HCT116 (cell line): Measurements from ENCODE around the gene ZSCAN5B. TPM values are rescaled to one million over a fixed set of nuclear protein-coding genes. Genes with fewer than 3 reads are reported as not detected.

Experiments
- ATAC-seq: fragments of 200-7000 bp; cut with Tn5 transposase; 2 replicates; pipeline ENCODE4 v1.9.1; 2020; ENCODE audit warnings: mild to moderate bottlenecking, moderate library complexity
- BruUV-seq: library from RNA; stranded (reverse); fragments of 400-500 nt; replicated peaks from 2 replicates; lab custom pipeline; 2021; lab: Mats Ljungman, UMichigan
- CTCF ChIA-PET: fragments of 300-600 bp; sonication (Branson Sonifier 250); formaldehyde crosslinking; loops from one replicate; lab custom pipeline; 2021; ENCODE audit warnings: antibody characterized with exemption; lab: Charles Lee
- POLR2A ChIA-PET: fragments of 300-600, 350-600 bp; sonication (Branson Sonifier 250); formaldehyde crosslinking; loops from one replicate; lab custom pipeline; 2021; ENCODE audit warnings: antibody characterized with exemption; lab: Charles Lee
- RAD21 ChIA-PET, 2 experiments: fragments of 300-600 bp; sonication (Branson Sonifier 250); formaldehyde crosslinking; loops; one replicate each; lab custom pipeline; 2023; ENCODE audit warnings: low total read pairs in 2 of 2; ENCODE audit not compliant: uncharacterized antibody in 2 of 2, unreplicated experiment in 2 of 2, low non-redundant PET in 1 of 2; lab: Charles Lee
- DNase-seq: peaks from one replicate; pipeline ENCODE4 v3.0.0-alpha.2; 2010; ENCODE audit warnings: low read depth, low spot score
- H2AFZ ChIP-seq: fragments of 200-600 bp; shearing (Covaris generic), sonication (generic); 2 replicates; pipeline ENCODE4 v1.6.1; 2017; ENCODE audit warnings: low read depth, mixed run types, mixed read lengths, antibody characterized with exemption, low read length; ENCODE audit not compliant: poor library complexity, severe bottlenecking
- H3K27ac ChIP-seq: 2 replicates; pipeline ENCODE4 v1.5.1; 2012; ENCODE audit warnings: low read depth, low read length
- H3K27me3 ChIP-seq: fragments of 200-600 bp; sonication (generic); 2 replicates; pipeline ENCODE4 v1.6.1; 2016; ENCODE audit warnings: mixed run types, low read length, mixed read lengths; ENCODE audit not compliant: insufficient read depth
- H3K36me3 ChIP-seq, 2 experiments: fragments of 200-500 bp in 1 of 2; fragments of 200-600 bp in 1 of 2; sonication (Bioruptor generic) in 1 of 2; sonication (generic) in 1 of 2; 2 replicates each; pipeline versions ENCODE4 v1.5.1 to v1.6.1; 2014 to 2016; ENCODE audit warnings: low read length in 2 of 2, inconsistent platforms in 1 of 2, mixed read lengths in 1 of 2, mixed run types in 1 of 2; ENCODE audit not compliant: insufficient read depth in 2 of 2, control insufficient read depth in 1 of 2
- H3K4me1 ChIP-seq, 2 experiments: fragments of 200-600 bp in 1 of 2; sonication (generic) in 1 of 2; 2 replicates each; pipeline versions ENCODE4 v1.5.1 to v1.6.1; 2012 to 2017; ENCODE audit warnings: low read length in 2 of 2, inconsistent platforms in 1 of 2, mild to moderate bottlenecking in 1 of 2, mixed read lengths in 1 of 2, mixed run types in 1 of 2, moderate library complexity in 1 of 2; ENCODE audit not compliant: insufficient read depth in 2 of 2, control insufficient read depth in 1 of 2
- H3K4me2 ChIP-seq: fragments of 200-600 bp; sonication (generic); 2 replicates; pipeline ENCODE4 v1.6.1; 2017; ENCODE audit warnings: mixed run types, low read length, mixed read lengths
- H3K4me3 ChIP-seq, 2 experiments: fragments of 200-600 bp in 1 of 2; sonication (generic) in 1 of 2; replicated peaks in 1 of 2; 2 replicates each; pipeline ENCODE4 v1.5.1; 2011 to 2016; ENCODE audit warnings: low read length in 2 of 2, control low read depth in 1 of 2, low read depth in 1 of 2, mild to moderate bottlenecking in 1 of 2, mixed read lengths in 1 of 2, mixed run types in 1 of 2
- H3K79me2 ChIP-seq: fragments of 200-600 bp; sonication (generic); 2 replicates; pipeline ENCODE4 v1.6.1; 2017; ENCODE audit warnings: mild to moderate bottlenecking, mixed run types, low read length, moderate library complexity, mixed read lengths; ENCODE audit not compliant: insufficient read depth
- H3K9ac ChIP-seq: fragments of 200-600 bp; sonication (generic); 2 replicates; pipeline ENCODE4 v1.6.1; 2016; ENCODE audit warnings: low read length, mixed read lengths
- H3K9me2 ChIP-seq: fragments of 200-600 bp; sonication (generic), shearing (Covaris generic); 2 replicates; pipeline ENCODE4 v1.6.1; 2017; ENCODE audit warnings: mixed run types, mild to moderate bottlenecking, moderate library complexity; ENCODE audit not compliant: insufficient read depth
- H3K9me3 ChIP-seq, 2 experiments: fragments of 200-500 bp in 1 of 2; fragments of 200-600 bp in 1 of 2; sonication (Bioruptor generic) in 1 of 2; sonication (generic) in 1 of 2; 2 replicates each; pipeline ENCODE4 v1.6.1; 2014 to 2017; ENCODE audit warnings: low read length in 2 of 2, mixed read lengths in 2 of 2, inconsistent platforms in 1 of 2, low read depth in 1 of 2, mild to moderate bottlenecking in 1 of 2, mixed run types in 1 of 2, moderate library complexity in 1 of 2; ENCODE audit not compliant: control insufficient read depth in 1 of 2, insufficient read depth in 1 of 2
- H4K20me1 ChIP-seq: fragments of 200-600 bp; sonication (generic), shearing (Covaris generic); 2 replicates; pipeline ENCODE4 v1.6.1; 2017; ENCODE audit warnings: mixed run types, mild to moderate bottlenecking, moderate library complexity; ENCODE audit not compliant: insufficient read depth
- CBX3 ChIP-seq: IDR thresholded peaks from 2 replicates; pipeline ENCODE4 v1.6.1; 2012; ENCODE audit warnings: low read depth
- CEBPB ChIP-seq: IDR thresholded peaks from 2 replicates; pipeline ENCODE4 v1.6.1; 2012; ENCODE audit warnings: low read depth
- ELF1 ChIP-seq: IDR thresholded peaks from 2 replicates; pipeline ENCODE4 v1.6.1; 2012; ENCODE audit warnings: low read depth, borderline replicate concordance
- EZH2 ChIP-seq: fragments of 200-600 bp; sonication (generic); IDR thresholded peaks from 2 replicates; pipeline ENCODE4 v1.6.1; 2017; ENCODE audit warnings: antibody characterized with exemption, mixed run types
- EZH2phosphoT487 ChIP-seq: fragments of 200-600 bp; IDR thresholded peaks from 2 replicates; pipeline ENCODE4 v1.6.1; 2018; ENCODE audit warnings: antibody characterized with exemption, borderline replicate concordance
- JUND ChIP-seq: IDR thresholded peaks from 2 replicates; pipeline ENCODE4 v1.6.1; 2012
- POLR2A ChIP-seq: IDR thresholded peaks from 2 replicates; pipeline ENCODE4 v1.7.0; 2011; ENCODE audit warnings: borderline replicate concordance; ENCODE audit not compliant: insufficient read depth, insufficient read length; ENCODE audit errors: extremely low read depth
- RAD21 ChIP-seq: IDR thresholded peaks from 2 replicates; pipeline ENCODE4 v1.6.1; 2012; ENCODE audit warnings: low read depth, mild to moderate bottlenecking
- SIN3A ChIP-seq: IDR thresholded peaks from 2 replicates; pipeline ENCODE4 v1.6.1; 2012; ENCODE audit warnings: low read depth
- SP1 ChIP-seq: IDR thresholded peaks from 2 replicates; pipeline ENCODE4 v1.6.1; 2012; ENCODE audit warnings: low read depth
- SRF ChIP-seq: IDR thresholded peaks from 2 replicates; pipeline ENCODE4 v1.6.1; 2012; ENCODE audit warnings: low read depth
- YY1 ChIP-seq: IDR thresholded peaks from 2 replicates; pipeline ENCODE4 v1.6.1; 2011; ENCODE audit warnings: low read length, low read depth, moderate library complexity, mild to moderate bottlenecking; ENCODE audit not compliant: insufficient replicate concordance; ENCODE audit errors: extremely low read depth
- ZNF274 ChIP-seq: fragments of 200-500 bp; sonication (Bioruptor generic); IDR thresholded peaks from 2 replicates; pipeline ENCODE4 v1.6.1; 2014; ENCODE audit warnings: mild to moderate bottlenecking, low read depth, low read length, inconsistent platforms
- intact Hi-C: fragments of 100-400 bp; cut with micrococcal nuclease; formaldehyde crosslinking; loops from 2 replicates; pipeline ENCODE4 v1.10.0; 2022
- total RNA-seq: library from RNA; stranded (reverse); gene quantifications from one replicate; pipeline ENCODE4 v1.2.1, GENCODE V29; 2021; ENCODE audit not compliant: unreplicated experiment
- TF ChIP-seq, protein P1 (sequence below), 3 experiments: fragments of 200-600 bp in 1 of 3; sonication (generic) in 1 of 3; IDR thresholded peaks in 2 of 3; conservative IDR thresholded peaks in 1 of 3; 2 replicates each; pipeline ENCODE4 v1.5.1; 2012 to 2017; ENCODE audit warnings: low read depth in 2 of 3, low read length in 2 of 3, antibody characterized with exemption in 1 of 3, borderline replicate concordance in 1 of 3, control low read depth in 1 of 3, mild to moderate bottlenecking in 1 of 3, mixed read lengths in 1 of 3, mixed run types in 1 of 3, moderate library complexity in 1 of 3; ENCODE audit not compliant: insufficient read depth in 1 of 3
- TF ChIP-seq, protein P2 (sequence below): IDR thresholded peaks from 2 replicates; pipeline ENCODE4 v1.6.1; 2012

ZSCAN5B gene
- total RNA-seq, 1 experiment from 2014 or later = not detected

DNA sequence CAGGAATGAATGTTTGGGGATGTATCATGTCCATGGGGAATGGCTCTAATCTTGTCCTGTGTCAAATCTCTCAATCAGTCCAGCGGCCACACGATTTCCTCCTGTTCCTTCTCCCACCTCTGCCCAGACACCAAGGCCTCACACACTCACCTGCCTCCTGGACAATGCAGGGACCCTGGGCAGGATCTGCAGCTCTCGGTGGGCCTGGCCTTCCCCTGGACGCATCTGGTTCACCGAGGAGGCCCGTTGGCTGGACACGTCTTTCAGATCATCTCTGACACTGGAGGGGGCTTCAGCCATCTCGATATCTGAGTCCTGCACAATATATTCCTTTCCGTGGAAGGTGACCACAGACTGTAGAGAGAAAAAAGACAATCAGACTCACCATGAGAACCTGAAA, 25.9 kb upstream of the ZSCAN5B start:
- no peaks in the 10 kb centered on the region for H3K36me3 ChIP-seq
- no peak overlapping the region for H3K4me2 ChIP-seq
- BruUV-seq = no TSS peak
- intact Hi-C loops = no loop called here
- H3K9me3 ChIP-seq = no peaks in the 10 kb centered on the region
- H3K4me3 ChIP-seq = no peak overlapping the region
- H3K27me3 ChIP-seq = no peaks in the 10 kb centered on the region
- DNase-seq (no peak), ATAC-seq (no peak)
- no peaks in the 10 kb centered on the region for H3K79me2 ChIP-seq
- no peaks in the 10 kb centered on the region for H4K20me1 ChIP-seq
- H3K4me1 ChIP-seq = no peaks in the 10 kb centered on the region
- H3K9me2 ChIP-seq = no peaks in the 10 kb centered on the region
- no peak overlapping the region for H2AFZ ChIP-seq
- TF ChIP-seq, protein P1, sequence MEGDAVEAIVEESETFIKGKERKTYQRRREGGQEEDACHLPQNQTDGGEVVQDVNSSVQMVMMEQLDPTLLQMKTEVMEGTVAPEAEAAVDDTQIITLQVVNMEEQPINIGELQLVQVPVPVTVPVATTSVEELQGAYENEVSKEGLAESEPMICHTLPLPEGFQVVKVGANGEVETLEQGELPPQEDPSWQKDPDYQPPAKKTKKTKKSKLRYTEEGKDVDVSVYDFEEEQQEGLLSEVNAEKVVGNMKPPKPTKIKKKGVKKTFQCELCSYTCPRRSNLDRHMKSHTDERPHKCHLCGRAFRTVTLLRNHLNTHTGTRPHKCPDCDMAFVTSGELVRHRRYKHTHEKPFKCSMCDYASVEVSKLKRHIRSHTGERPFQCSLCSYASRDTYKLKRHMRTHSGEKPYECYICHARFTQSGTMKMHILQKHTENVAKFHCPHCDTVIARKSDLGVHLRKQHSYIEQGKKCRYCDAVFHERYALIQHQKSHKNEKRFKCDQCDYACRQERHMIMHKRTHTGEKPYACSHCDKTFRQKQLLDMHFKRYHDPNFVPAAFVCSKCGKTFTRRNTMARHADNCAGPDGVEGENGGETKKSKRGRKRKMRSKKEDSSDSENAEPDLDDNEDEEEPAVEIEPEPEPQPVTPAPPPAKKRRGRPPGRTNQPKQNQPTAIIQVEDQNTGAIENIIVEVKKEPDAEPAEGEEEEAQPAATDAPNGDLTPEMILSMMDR (IDR thresholded peaks at IDR 0.05 in 2 of 3, conservative IDR thresholded peaks at IDR 0.05 in 1 of 3; ENCODE audit: borderline replicate concordance in 1 of 3, insufficient read depth in 1 of 3, low read depth in 2 of 3, low read length in 2 of 3) = no peak
- TF ChIP-seq, protein P2, sequence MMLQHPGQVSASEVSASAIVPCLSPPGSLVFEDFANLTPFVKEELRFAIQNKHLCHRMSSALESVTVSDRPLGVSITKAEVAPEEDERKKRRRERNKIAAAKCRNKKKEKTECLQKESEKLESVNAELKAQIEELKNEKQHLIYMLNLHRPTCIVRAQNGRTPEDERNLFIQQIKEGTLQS = no peak
- TF ChIP-seq ZNF274 (no peak), JUND (no peak), RAD21 (no peak), ELF1 (no peak), EZH2phosphoT487 (no peak), YY1 (no peak), SP1 (no peak), CBX3 (no peak), SIN3A (no peak), POLR2A (no peak), EZH2 (no peak), SRF (no peak), CEBPB (no peak)
- H3K9ac ChIP-seq = no peak overlapping the region
- ChIA-PET RAD21 (no interaction called here), CTCF (no interaction called here), POLR2A (no interaction called here)
- no peak overlapping the region for H3K27ac ChIP-seq
